Activated CD8-positive, alpha-beta memory T cell treated with anti-CD3 and anti-CD28 coated beads, Interleukin-2, amount 10 ng/mL, durations not matched to agents 7 days and 5 days (primary cell): ENCODE results near the gene KIAA1328. TPM values are rescaled to one million over a fixed set of nuclear protein-coding genes. Genes with fewer than 3 reads are reported as not detected.

ENCODE experiments used
- ATAC-seq: fragments of 150-1000 bp; cut with Tn5 transposase; one replicate; pipeline ENCODE4 v1.10.0; 2021; ENCODE audit warnings: moderate library complexity
- CTCF ChIA-PET: fragments of 350-600 bp; sonication (Branson Sonifier 250); formaldehyde crosslinking; loops from one replicate; lab custom pipeline; 2021; ENCODE audit warnings: antibody characterized with exemption; lab: Charles Lee
- DNase-seq: peaks from one replicate; pipeline ENCODE4 v3.0.0-alpha.2; 2020
- H3K27ac Mint-ChIP-seq: one replicate; pipeline ENCODE4 v1.8.0; 2021; ENCODE audit warnings: mild to moderate bottlenecking, mixed read lengths
- H3K27me3 Mint-ChIP-seq: one replicate; pipeline ENCODE4 v1.8.0; 2021; ENCODE audit warnings: mixed read lengths
- H3K36me3 Mint-ChIP-seq: one replicate; pipeline ENCODE4 v1.8.0; 2021; ENCODE audit warnings: mild to moderate bottlenecking, mixed read lengths
- H3K4me1 Mint-ChIP-seq: one replicate; pipeline ENCODE4 v1.8.0; 2021; ENCODE audit warnings: mixed read lengths
- H3K4me3 Mint-ChIP-seq: one replicate; pipeline ENCODE4 v1.8.0; 2021; ENCODE audit warnings: mild to moderate bottlenecking, moderate library complexity, mixed read lengths
- H3K9me3 Mint-ChIP-seq: one replicate; pipeline ENCODE4 v1.8.0; 2022; ENCODE audit warnings: low read depth, mixed read lengths
- total RNA-seq, 2 experiments: library from RNA; stranded (reverse); gene quantifications; one replicate each; pipeline ENCODE4 v1.2.3, GENCODE V29; 2021

KIAA1328 gene
- total RNA-seq, 2 experiments from 2014 or later = 8.6 to 11.2 TPM

- H3K9me3 Mint-ChIP-seq = no peaks in the 10 kb centered on the region
- H3K36me3 Mint-ChIP-seq = peaks cover 3% of the 10 kb centered on the region
- DNase-seq (no peak), ATAC-seq (no peak)
- H3K27ac Mint-ChIP-seq = no peak overlapping the region
- CTCF ChIA-PET = no interaction called here
- no peaks in the 10 kb centered on the region for H3K27me3 Mint-ChIP-seq
- no peaks in the 10 kb centered on the region for H3K4me1 Mint-ChIP-seq
- no peak overlapping the region for H3K4me3 Mint-ChIP-seq
Observed at GRCh38 chr18:36950960-36951359, 122.0 kb downstream of the KIAA1328 start.

GRCh38 chr18:36953047-36953446, 124.1 kb downstream of the KIAA1328 start:
- no peak for DNase-seq
- Mint-ChIP-seq H3K27me3 (no peaks in the 10 kb centered on the region), H3K36me3 (peaks cover 7% of the 10 kb centered on the region), H3K4me1 (no peaks in the 10 kb centered on the region), H3K4me3 (no peak overlapping the region), H3K27ac (no peak overlapping the region), H3K9me3 (no peaks in the 10 kb centered on the region)
- CTCF ChIA-PET = no interaction called here
- no peak for ATAC-seq

DNA sequence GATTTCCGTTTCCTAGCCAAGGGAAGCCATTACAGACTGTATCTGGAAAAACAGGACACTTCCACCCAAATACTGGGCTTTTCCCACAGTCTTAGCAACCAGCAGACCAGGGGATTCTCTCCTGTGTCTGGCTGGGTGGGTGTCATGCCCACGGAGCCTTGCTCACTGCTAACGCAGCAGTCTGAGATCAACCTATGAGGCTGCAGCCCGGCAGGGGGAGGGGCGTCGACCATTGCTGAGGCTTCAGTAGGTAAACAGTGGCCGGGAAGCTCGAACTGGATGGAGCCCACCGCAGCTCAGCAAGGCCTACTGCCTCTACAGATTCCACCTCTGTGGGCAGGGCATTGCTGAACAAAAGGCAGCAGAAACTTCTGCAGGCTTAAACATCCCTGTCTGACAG, 131.1 kb downstream of the KIAA1328 start:
- H3K27me3 Mint-ChIP-seq = no peaks in the 10 kb centered on the region
- ATAC-seq (no peak), DNase-seq (no peak)
- no peak overlapping the region for H3K27ac Mint-ChIP-seq
- H3K36me3 Mint-ChIP-seq = peaks cover 16% of the 10 kb centered on the region
- no peaks in the 10 kb centered on the region for H3K4me1 Mint-ChIP-seq
- peaks cover 7% of the 10 kb centered on the region for H3K9me3 Mint-ChIP-seq
- CTCF ChIA-PET = no interaction called here
- H3K4me3 Mint-ChIP-seq = no peak overlapping the region

GRCh38 chr18:36963464-36963863, 134.5 kb downstream of the KIAA1328 start:
- no peak for DNase-seq
- Mint-ChIP-seq H3K36me3 (peaks cover 13% of the 10 kb centered on the region), H3K4me3 (no peak overlapping the region), H3K4me1 (no peaks in the 10 kb centered on the region), H3K27me3 (no peaks in the 10 kb centered on the region), H3K27ac (no peak overlapping the region), H3K9me3 (peaks cover 25% of the 10 kb centered on the region)
- no peak for ATAC-seq
- CTCF ChIA-PET = no interaction called here

GRCh38 chr18:36974686-36975085, 145.8 kb downstream of the KIAA1328 start:
- CTCF ChIA-PET = no interaction called here
- H3K4me1 Mint-ChIP-seq = no peaks in the 10 kb centered on the region

GRCh38 chr18:36977121-36977520, 148.2 kb downstream of the KIAA1328 start:
- Mint-ChIP-seq H3K4me1 (no peaks in the 10 kb centered on the region), H3K9me3 (peaks cover 3% of the 10 kb centered on the region), H3K36me3 (no peaks in the 10 kb centered on the region), H3K27me3 (no peaks in the 10 kb centered on the region), H3K4me3 (no peak overlapping the region), H3K27ac (no peak overlapping the region)
- CTCF ChIA-PET = no interaction called here
- DNase-seq (no peak), ATAC-seq (no peak)

More at GRCh38 chr18:36974686-36975085, 145.8 kb downstream of the KIAA1328 start:
- DNase-seq = no peak
- H3K27me3 Mint-ChIP-seq = no peaks in the 10 kb centered on the region
- ATAC-seq = no peak
- H3K4me3 Mint-ChIP-seq = no peak overlapping the region
- H3K27ac Mint-ChIP-seq = no peak overlapping the region
- no peaks in the 10 kb centered on the region for H3K36me3 Mint-ChIP-seq
- H3K9me3 Mint-ChIP-seq = peaks cover 4% of the 10 kb centered on the region

- H3K27ac Mint-ChIP-seq = peak overlapping the region; percentile 5
- CTCF ChIA-PET = interaction anchor here (0.6 kb wide), 1 partner anchor 277 kb away, joined by 3 read pairs; no protein-coding TSS in a partner anchor
Observed at GRCh38 chr18:36993068-36993467, 164.1 kb downstream of the KIAA1328 start.

GRCh38 chr18:37006742-37007141, 177.8 kb downstream of the KIAA1328 start:
- Mint-ChIP-seq H3K4me3 (no peak overlapping the region), H3K27me3 (no peaks in the 10 kb centered on the region), H3K27ac (no peak overlapping the region), H3K36me3 (peaks cover 1% of the 10 kb centered on the region), H3K4me1 (peaks cover 5% of the 10 kb centered on the region), H3K9me3 (peaks cover 6% of the 10 kb centered on the region)
- no peak for DNase-seq
- no peak for ATAC-seq
- CTCF ChIA-PET = interaction anchor here (1.3 kb wide), 1 partner anchor 29 kb away, joined by 3 read pairs; no protein-coding TSS in a partner anchor

More at GRCh38 chr18:36993068-36993467, 164.1 kb downstream of the KIAA1328 start:
- Mint-ChIP-seq H3K27me3 (no peaks in the 10 kb centered on the region), H3K4me1 (peaks cover 6% of the 10 kb centered on the region), H3K9me3 (peaks cover 2% of the 10 kb centered on the region), H3K36me3 (peaks cover 7% of the 10 kb centered on the region), H3K4me3 (no peak overlapping the region)
- peak; percentile 61 for ATAC-seq
- no peak for DNase-seq

GRCh38 chr18:37012452-37012851, 183.5 kb downstream of the KIAA1328 start:
- no peak overlapping the region for H3K4me3 Mint-ChIP-seq
- ATAC-seq (no peak), DNase-seq (no peak)
- H3K27ac Mint-ChIP-seq = no peak overlapping the region
- no peaks in the 10 kb centered on the region for H3K27me3 Mint-ChIP-seq
- CTCF ChIA-PET = no interaction called here
- no peaks in the 10 kb centered on the region for H3K4me1 Mint-ChIP-seq
- peaks cover 13% of the 10 kb centered on the region for H3K9me3 Mint-ChIP-seq
- H3K36me3 Mint-ChIP-seq = peaks cover 2% of the 10 kb centered on the region

DNA sequence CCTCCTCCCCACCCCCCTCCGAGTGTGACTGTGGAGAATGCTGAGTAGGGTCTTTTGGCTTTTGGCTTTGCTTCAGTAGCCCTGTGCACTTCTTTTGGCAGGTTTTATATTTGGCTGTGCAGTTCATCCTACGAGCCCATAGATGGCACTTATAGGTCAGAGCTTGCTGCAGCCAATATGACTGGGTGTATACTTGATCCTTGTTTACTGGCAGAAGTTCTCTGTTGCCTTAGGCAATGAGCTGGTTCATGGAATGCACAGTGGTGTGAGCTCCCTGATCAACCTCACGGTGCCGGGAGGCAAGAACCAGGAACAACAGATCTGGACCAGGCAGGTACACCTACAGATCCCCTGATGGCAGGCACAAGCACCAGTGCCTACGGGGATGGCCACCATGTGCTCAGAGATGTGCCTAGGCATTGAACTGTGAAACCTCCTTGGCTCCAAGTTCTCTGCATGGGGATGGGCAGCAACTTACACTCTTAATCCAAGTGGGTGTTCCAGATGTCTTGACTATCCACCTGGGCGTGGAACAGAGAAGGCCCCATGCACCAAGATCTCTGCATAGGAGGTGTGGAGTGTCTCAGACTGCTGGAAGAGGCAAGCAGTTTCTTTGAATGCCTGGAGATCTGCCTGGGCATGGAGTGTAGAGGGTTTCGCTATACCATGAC, 190.4 kb downstream of the KIAA1328 start:
- CTCF ChIA-PET = no interaction called here
- Mint-ChIP-seq H3K27ac (no peak overlapping the region), H3K4me3 (no peak overlapping the region), H3K4me1 (no peaks in the 10 kb centered on the region), H3K27me3 (no peaks in the 10 kb centered on the region), H3K9me3 (peaks cover 15% of the 10 kb centered on the region), H3K36me3 (peaks cover 9% of the 10 kb centered on the region)
- ATAC-seq (no peak), DNase-seq (no peak)

DNA sequence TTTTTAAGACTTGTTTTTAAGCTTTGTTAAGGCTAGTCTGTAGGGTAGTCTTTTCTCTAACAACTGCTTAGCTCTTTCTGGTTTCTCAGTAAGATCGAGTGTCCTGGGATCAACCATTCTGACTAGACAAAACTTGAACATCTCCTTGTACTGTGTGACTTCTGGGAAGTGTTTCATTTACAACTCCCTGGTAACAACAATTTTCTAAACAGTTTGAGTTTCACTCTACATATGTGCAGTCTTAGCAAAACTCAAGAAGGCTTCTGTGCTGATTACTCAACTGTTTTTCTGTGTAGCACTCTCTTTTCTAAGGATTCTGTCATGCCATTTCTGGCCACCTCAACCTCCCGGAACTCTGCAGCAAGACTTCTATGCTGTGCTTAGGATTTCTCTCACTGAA, 204.5 kb downstream of the KIAA1328 start:
- Mint-ChIP-seq H3K27ac (no peak overlapping the region), H3K9me3 (peaks cover 3% of the 10 kb centered on the region), H3K4me3 (no peak overlapping the region), H3K4me1 (no peaks in the 10 kb centered on the region), H3K36me3 (no peaks in the 10 kb centered on the region), H3K27me3 (no peaks in the 10 kb centered on the region)
- CTCF ChIA-PET = no interaction called here
- ATAC-seq (no peak), DNase-seq (no peak)

DNA sequence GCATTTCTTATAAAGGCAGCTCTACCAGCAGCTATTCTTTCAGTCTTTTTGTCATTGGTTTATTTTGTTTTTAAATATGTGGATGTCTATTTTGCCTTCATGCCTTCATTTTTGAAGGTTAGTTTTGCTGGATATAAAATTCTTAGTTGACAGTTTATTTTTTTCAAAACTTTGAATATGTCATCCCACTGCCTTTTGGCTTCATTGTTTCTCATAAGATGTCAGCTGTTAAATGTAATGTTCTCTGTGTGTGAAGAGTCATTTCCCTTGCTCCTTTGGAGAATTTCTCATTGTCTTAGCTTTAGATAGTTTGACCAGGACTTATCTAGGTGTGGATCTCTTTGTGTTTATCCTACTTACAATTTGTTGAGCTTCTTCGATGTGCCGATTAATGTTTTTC, 213.5 kb downstream of the KIAA1328 start:
- Mint-ChIP-seq H3K4me3 (no peak overlapping the region), H3K9me3 (peaks cover 18% of the 10 kb centered on the region), H3K36me3 (peaks cover 9% of the 10 kb centered on the region), H3K27ac (no peak overlapping the region), H3K4me1 (no peaks in the 10 kb centered on the region), H3K27me3 (no peaks in the 10 kb centered on the region)
- DNase-seq = no peak
- CTCF ChIA-PET = no interaction called here
- ATAC-seq = no peak

GRCh38 chr18:37055137-37055802, 226.3 kb downstream of the KIAA1328 start:
- Mint-ChIP-seq H3K9me3 (no peaks in the 10 kb centered on the region), H3K4me1 (no peaks in the 10 kb centered on the region), H3K4me3 (no peak overlapping the region), H3K27me3 (no peaks in the 10 kb centered on the region), H3K36me3 (no peaks in the 10 kb centered on the region), H3K27ac (no peak overlapping the region)
- CTCF ChIA-PET = no interaction called here
- DNase-seq = no peak
- ATAC-seq = no peak

DNA sequence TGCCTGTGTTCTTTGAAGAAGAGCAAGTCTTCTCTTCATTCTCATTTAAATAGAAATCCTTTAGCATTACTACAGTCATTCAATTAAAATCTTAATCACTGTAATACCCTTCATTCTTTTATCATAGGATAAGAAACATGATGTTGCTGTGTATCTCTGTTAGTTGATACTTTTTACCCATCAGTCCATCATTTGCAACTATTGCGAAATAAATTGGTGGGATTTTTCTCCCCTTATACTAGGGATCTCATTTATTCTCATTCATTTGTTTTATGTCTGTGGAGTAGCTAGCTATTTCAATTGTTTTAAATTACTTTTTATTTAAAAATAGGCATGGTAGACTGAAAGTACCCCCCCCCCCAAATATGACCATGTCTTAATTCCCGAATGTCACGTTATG, 235.3 kb downstream of the KIAA1328 start:
- Mint-ChIP-seq H3K36me3 (no peaks in the 10 kb centered on the region), H3K9me3 (no peaks in the 10 kb centered on the region), H3K27me3 (no peaks in the 10 kb centered on the region), H3K4me1 (no peaks in the 10 kb centered on the region), H3K4me3 (no peak overlapping the region), H3K27ac (no peak overlapping the region)
- no peak for DNase-seq
- CTCF ChIA-PET = no interaction called here
- ATAC-seq = no peak
